HepG2 (cell line): Measurements from ENCODE around the gene SMARCB1. TPM values are rescaled to one million over a fixed set of nuclear protein-coding genes. Genes with fewer than 3 reads are reported as not detected.
A peak's percentile ranks its signal among the peaks of the same experiment; 100 is the strongest.

ENCODE experiments used
- BORCS8-MEF2B ChIP-seq: sonication (generic); formaldehyde crosslinking; IDR thresholded peaks from 2 replicates; pipeline ENCODE4 v1.8.0; 2022; ENCODE audit warnings: mild to moderate bottlenecking, missing genetic modification reagents
- CBX2 ChIP-seq, 2 experiments: fragments of 200-600 bp in 1 of 2; sonication (generic); formaldehyde crosslinking in 1 of 2; IDR thresholded peaks; 2 replicates each; pipeline versions ENCODE4 v1.7.0 to v1.8.1; 2018 to 2022; ENCODE audit warnings: low read depth in 2 of 2, low read length in 1 of 2, mild to moderate bottlenecking in 1 of 2, missing genetic modification reagents in 1 of 2
- EZH2 ChIP-seq: conservative IDR thresholded peaks from 2 replicates; pipeline ENCODE4 v1.6.1; 2012; ENCODE audit warnings: mild to moderate bottlenecking, low read depth, low read length, moderate library complexity
- MXI1 ChIP-seq: IDR thresholded peaks from 3 replicates; pipeline ENCODE4 v1.6.1; 2012; ENCODE audit warnings: low read depth, low read length, inconsistent platforms, borderline replicate concordance
- NAIF1 ChIP-seq: sonication (generic); formaldehyde crosslinking; IDR thresholded peaks from 2 replicates; pipeline ENCODE4 v1.5.0; 2020; ENCODE audit warnings: mild to moderate bottlenecking, missing genetic modification reagents, borderline replicate concordance
- NR2F1 ChIP-seq, 2 experiments: fragments of 450-650 bp in 1 of 2; formaldehyde crosslinking in 1 of 2; IDR thresholded peaks; 2 replicates each; pipeline versions ENCODE4 v1.5.0 to v1.6.1; 2016 to 2020; ENCODE audit warnings: mild to moderate bottlenecking in 1 of 2, missing compliant biosample characterization in 1 of 2, missing genetic modification reagents in 1 of 2, moderate library complexity in 1 of 2
- NR2F2 ChIP-seq: IDR thresholded peaks from 2 replicates; pipeline ENCODE4 v1.6.1; 2012; ENCODE audit warnings: low read depth, inconsistent platforms, borderline replicate concordance
- PAWR ChIP-seq: sonication (generic); formaldehyde crosslinking; IDR thresholded peaks from 2 replicates; pipeline ENCODE4 v1.4.0; 2020; ENCODE audit warnings: missing genetic modification reagents, mild to moderate bottlenecking, borderline replicate concordance
- RFX3 ChIP-seq: IDR thresholded peaks from 2 replicates; pipeline ENCODE4 v1.6.1; 2016; ENCODE audit warnings: missing biosample characterization, missing genetic modification reagents
- ZBTB42 ChIP-seq: sonication (generic); formaldehyde crosslinking; IDR thresholded peaks from 2 replicates; pipeline ENCODE4 v1.5.0; 2020; ENCODE audit warnings: mild to moderate bottlenecking, missing genetic modification reagents
- ZNF510 ChIP-seq: sonication (generic); formaldehyde crosslinking; IDR thresholded peaks from 2 replicates; pipeline ENCODE4 v1.4.0; 2020; ENCODE audit warnings: low read depth, mild to moderate bottlenecking, missing genetic modification reagents
- ZNF652 ChIP-seq: IDR thresholded peaks from 2 replicates; pipeline ENCODE4 v1.6.1; 2016; ENCODE audit warnings: low read depth, borderline replicate concordance
- polyA plus RNA-seq, 8 experiments: library from polyadenylated mRNA; depleted of rRNA in 3 of 8; stranded (reverse) in 7 of 8; unstranded in 1 of 8; fragments of >200 nt; fragmentation: Illumina TruSeq in 4 of 8; extraction: Trizol in 4 of 8; gene quantifications; 2 replicates each; pipeline versions ENCODE4 v1.2.1 to v1.2.3, GENCODE V29; 2011 to 2016; ENCODE audit warnings: low read depth in 4 of 8, missing spikeins in 1 of 8, mixed read lengths in 1 of 8; ENCODE audit not compliant: insufficient read depth in 1 of 8
- total RNA-seq, 5 experiments: library from RNA; depleted of rRNA; stranded (reverse); fragments of >200 nt; fragmentation: Illumina TruSeq; extraction: Trizol; gene quantifications; 2 replicates each; pipeline ENCODE4 v1.2.3, GENCODE V29; 2016; ENCODE audit warnings: low read depth in 1 of 5
- TF ChIP-seq, protein P1 (sequence below): sonication (generic); formaldehyde crosslinking; IDR thresholded peaks from 2 replicates; pipeline ENCODE4 v1.9.0; 2022; ENCODE audit warnings: low read depth, missing genetic modification reagents
- TF ChIP-seq, protein P2 (sequence below): sonication (generic); formaldehyde crosslinking; IDR thresholded peaks from 2 replicates; pipeline ENCODE4 v1.4.0; 2020; ENCODE audit warnings: missing genetic modification reagents
- TF ChIP-seq, protein P3 (sequence below), 2 experiments: sonication (generic) in 1 of 2; formaldehyde crosslinking in 1 of 2; IDR thresholded peaks; 2 replicates each; pipeline versions ENCODE4 v1.4.0 to v1.6.1; 2018 to 2020; ENCODE audit warnings: missing genetic modification reagents in 2 of 2, borderline replicate concordance in 1 of 2, low read depth in 1 of 2, mild to moderate bottlenecking in 1 of 2, missing biosample characterization in 1 of 2
- TF ChIP-seq, protein P4 (sequence below): sonication (generic); formaldehyde crosslinking; IDR thresholded peaks from 2 replicates; pipeline ENCODE4 v1.5.0; 2020; ENCODE audit warnings: mild to moderate bottlenecking, low read depth, missing genetic modification reagents, borderline replicate concordance

SMARCB1 gene
- total and polyA plus RNA-seq, 2 of the 13 experiments (the other 11 are each of a cell fraction or from before 2014, with no cell fraction given): 74.0 to 166 TPM

DNA sequence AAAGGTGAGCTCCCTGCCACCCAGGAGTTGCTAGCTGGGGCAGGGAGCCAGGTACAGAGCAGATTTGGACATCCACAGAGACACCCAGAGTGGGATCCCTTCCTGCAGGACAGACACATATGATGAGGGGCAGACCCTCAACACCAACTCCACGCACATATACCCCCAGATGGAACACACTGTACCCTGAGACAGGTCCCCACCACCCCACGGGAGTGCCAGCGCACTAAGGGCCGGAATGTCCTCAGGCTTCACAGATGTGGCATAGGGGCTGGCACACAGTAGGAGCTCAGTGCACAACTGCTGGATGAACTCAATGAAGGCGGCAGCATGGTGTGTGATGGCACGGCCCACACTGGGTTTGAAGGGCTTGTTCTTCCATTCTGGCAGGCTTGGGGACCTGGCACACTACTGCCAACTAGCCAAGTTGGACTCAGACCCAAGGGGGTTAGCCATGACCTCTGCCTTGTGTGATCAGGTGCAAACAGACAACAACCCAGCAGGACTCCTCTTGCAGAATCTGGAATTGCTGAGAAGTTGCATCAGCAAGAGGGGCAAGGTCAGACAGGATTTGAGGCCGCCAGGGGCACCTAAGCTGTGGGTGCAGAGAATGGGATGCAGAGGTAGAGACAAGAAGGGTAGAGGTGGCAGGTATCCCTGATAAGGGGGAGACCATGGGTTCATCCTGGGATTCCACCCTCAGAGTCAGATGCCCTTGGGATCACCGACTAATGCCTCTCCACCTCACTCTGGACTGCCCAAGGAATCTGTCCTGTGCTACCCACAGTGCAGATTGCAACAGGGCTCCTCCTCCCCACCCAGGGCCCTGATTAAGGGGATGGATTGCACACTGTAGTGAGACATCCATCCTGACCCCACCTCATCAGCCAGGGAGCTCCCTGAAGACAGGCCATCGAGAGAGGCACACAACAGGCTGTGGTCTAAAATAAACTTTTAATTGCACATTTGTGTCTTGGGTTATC, 21.6 kb upstream of the SMARCB1 start (continued):
- TF ChIP-seq, protein P1, sequence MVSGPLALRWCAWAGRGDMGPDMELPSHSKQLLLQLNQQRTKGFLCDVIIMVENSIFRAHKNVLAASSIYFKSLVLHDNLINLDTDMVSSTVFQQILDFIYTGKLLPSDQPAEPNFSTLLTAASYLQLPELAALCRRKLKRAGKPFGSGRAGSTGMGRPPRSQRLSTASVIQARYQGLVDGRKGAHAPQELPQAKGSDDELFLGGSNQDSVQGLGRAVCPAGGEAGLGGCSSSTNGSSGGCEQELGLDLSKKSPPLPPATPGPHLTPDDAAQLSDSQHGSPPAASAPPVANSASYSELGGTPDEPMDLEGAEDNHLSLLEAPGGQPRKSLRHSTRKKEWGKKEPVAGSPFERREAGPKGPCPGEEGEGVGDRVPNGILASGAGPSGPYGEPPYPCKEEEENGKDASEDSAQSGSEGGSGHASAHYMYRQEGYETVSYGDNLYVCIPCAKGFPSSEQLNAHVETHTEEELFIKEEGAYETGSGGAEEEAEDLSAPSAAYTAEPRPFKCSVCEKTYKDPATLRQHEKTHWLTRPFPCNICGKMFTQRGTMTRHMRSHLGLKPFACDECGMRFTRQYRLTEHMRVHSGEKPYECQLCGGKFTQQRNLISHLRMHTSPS: peak; percentile 75; the same call in 1 of the 2 replicates
- no peak for TF ChIP-seq BORCS8-MEF2B (CRISPR knock-in tag)
- TF ChIP-seq NR2F2: no peak
- TF ChIP-seq ZNF510: no peak
- no peak for TF ChIP-seq ZBTB42 (CRISPR knock-in tag)
- no peak for TF ChIP-seq CBX2 (IDR thresholded peaks at IDR 0.05; ENCODE audit: low read depth, low read length)
- TF ChIP-seq CBX2 (CRISPR knock-in tag; IDR thresholded peaks at IDR 0.05; ENCODE audit: low read depth): no peak
- TF ChIP-seq, protein P2, sequence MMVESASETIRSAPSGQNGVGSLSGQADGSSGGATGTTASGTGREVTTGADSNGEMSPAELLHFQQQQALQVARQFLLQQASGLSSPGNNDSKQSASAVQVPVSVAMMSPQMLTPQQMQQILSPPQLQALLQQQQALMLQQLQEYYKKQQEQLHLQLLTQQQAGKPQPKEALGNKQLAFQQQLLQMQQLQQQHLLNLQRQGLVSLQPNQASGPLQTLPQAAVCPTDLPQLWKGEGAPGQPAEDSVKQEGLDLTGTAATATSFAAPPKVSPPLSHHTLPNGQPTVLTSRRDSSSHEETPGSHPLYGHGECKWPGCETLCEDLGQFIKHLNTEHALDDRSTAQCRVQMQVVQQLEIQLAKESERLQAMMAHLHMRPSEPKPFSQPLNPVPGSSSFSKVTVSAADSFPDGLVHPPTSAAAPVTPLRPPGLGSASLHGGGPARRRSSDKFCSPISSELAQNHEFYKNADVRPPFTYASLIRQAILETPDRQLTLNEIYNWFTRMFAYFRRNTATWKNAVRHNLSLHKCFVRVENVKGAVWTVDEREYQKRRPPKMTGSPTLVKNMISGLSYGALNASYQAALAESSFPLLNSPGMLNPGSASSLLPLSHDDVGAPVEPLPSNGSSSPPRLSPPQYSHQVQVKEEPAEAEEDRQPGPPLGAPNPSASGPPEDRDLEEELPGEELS (CRISPR knock-in tag): no peak
- no peak for TF ChIP-seq MXI1
- TF ChIP-seq, protein P3, sequence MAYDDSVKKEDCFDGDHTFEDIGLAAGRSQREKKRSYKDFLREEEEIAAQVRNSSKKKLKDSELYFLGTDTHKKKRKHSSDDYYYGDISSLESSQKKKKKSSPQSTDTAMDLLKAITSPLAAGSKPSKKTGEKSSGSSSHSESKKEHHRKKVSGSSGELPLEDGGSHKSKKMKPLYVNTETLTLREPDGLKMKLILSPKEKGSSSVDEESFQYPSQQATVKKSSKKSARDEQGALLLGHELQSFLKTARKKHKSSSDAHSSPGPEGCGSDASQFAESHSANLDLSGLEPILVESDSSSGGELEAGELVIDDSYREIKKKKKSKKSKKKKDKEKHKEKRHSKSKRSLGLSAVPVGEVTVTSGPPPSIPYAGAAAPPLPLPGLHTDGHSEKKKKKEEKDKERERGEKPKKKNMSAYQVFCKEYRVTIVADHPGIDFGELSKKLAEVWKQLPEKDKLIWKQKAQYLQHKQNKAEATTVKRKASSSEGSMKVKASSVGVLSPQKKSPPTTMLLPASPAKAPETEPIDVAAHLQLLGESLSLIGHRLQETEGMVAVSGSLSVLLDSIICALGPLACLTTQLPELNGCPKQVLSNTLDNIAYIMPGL (CRISPR knock-in tag; IDR thresholded peaks at IDR 0.05; ENCODE audit: borderline replicate concordance in 1 of 2, low read depth in 1 of 2): 0 out of 4 replicates have a peak, but pooled peaks of 1 of the 2 experiments have one; percentile 17
- no peak for TF ChIP-seq PAWR
- TF ChIP-seq NAIF1 (CRISPR knock-in tag): no peak
- no peak for TF ChIP-seq RFX3 (CRISPR knock-in tag)
- TF ChIP-seq, protein P4, sequence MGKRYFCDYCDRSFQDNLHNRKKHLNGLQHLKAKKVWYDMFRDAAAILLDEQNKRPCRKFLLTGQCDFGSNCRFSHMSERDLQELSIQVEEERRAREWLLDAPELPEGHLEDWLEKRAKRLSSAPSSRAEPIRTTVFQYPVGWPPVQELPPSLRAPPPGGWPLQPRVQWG (CRISPR knock-in tag): no peak
- peak; percentile 83 to 92 for TF ChIP-seq NR2F1 (CRISPR knock-in tag; IDR thresholded peaks at IDR 0.05)
- no peak for TF ChIP-seq ZNF652
- no peak for TF ChIP-seq EZH2
